Spleen (tissue), 13 donors: ENCODE results near the gene LCOR. TPM values are rescaled to one million over a fixed set of nuclear protein-coding genes. Genes with fewer than 3 reads are reported as not detected.
A peak's percentile ranks its signal among the peaks of the same experiment; 100 is the strongest.

Experiments used
- DNase-seq: peaks from one replicate; pipeline ENCODE4 v3.0.0-alpha.2; 2020
- H3K27ac ChIP-seq, 8 donors: fragments of 200-600 bp; sonication (generic) in 7 of 8; 1 replicate in 4 of 8; 2 replicates in 4 of 8; pipeline versions ENCODE4 v1.5.0 to v1.8.0; 2016 to 2021; ENCODE audit warnings: inconsistent platforms in 4 of 8, mild to moderate bottlenecking in 4 of 8, moderate library complexity in 1 of 8
- H3K27me3 ChIP-seq, 7 donors: fragments of 200-600 bp; sonication (generic) in 6 of 7; replicated peaks in 1 of 7; 1 replicate in 4 of 7; 2 replicates in 3 of 7; pipeline versions ENCODE4 v1.5.0 to v1.8.0; 2016 to 2021; ENCODE audit warnings: inconsistent platforms in 3 of 7, mild to moderate bottlenecking in 1 of 7
- H3K36me3 ChIP-seq, 6 donors: fragments of 200-600 bp; sonication (generic) in 5 of 6; 1 replicate in 4 of 6; 2 replicates in 2 of 6; pipeline versions ENCODE4 v1.5.0 to v1.8.0; 2016 to 2021; ENCODE audit warnings: inconsistent platforms in 2 of 6
- H3K4me1 ChIP-seq, 6 donors: fragments of 200-600 bp; sonication (generic) in 5 of 6; 1 replicate in 3 of 6; 2 replicates in 3 of 6; pipeline versions ENCODE4 v1.5.0 to v1.8.0; 2016 to 2021; ENCODE audit warnings: inconsistent platforms in 3 of 6
- H3K4me3 ChIP-seq, 8 donors: fragments of 200-600 bp; sonication (generic) in 7 of 8; 1 replicate in 4 of 8; 2 replicates in 4 of 8; pipeline versions ENCODE4 v1.5.0 to v1.8.0; 2016 to 2021; ENCODE audit warnings: inconsistent platforms in 4 of 8, mild to moderate bottlenecking in 4 of 8, moderate library complexity in 2 of 8
- H3K9me3 ChIP-seq, 8 donors: fragments of 200-600 bp; sonication (generic) in 7 of 8; 1 replicate in 4 of 8; 2 replicates in 4 of 8; pipeline versions ENCODE4 v1.5.0 to v1.8.0; 2016 to 2021; ENCODE audit warnings: inconsistent platforms in 4 of 8
- POLR2A ChIP-seq, 3 donors: fragments of 450-650 bp; IDR thresholded peaks; one replicate each; pipeline ENCODE4 v1.5.1; 2017; ENCODE audit warnings: antibody characterized with exemption in 3 of 3, mild to moderate bottlenecking in 1 of 3
- POLR2AphosphoS5 ChIP-seq, 3 donors: sonication (generic); formaldehyde crosslinking; IDR thresholded peaks; one replicate each; pipeline ENCODE4 v1.5.1; 2017; ENCODE audit warnings: antibody characterized with exemption in 3 of 3
- WGBS, 5 donors: extraction: QIAGEN DNeasy Blood & Tissue Kit in 3 of 5; methylation state at CpG; one replicate each; pipeline versions ENCODE4 v1.1.5 to v1.1.7; 2013 to 2018; 5-methylcytosine and 5-hydroxymethylcytosine counted together
- intact Hi-C: fragments of 100-400 bp; cut with DNase I; formaldehyde crosslinking; loops from one replicate; pipeline ENCODE4 v1.15.0; 2023; ENCODE audit warnings: low total_unique reads
- long read RNA-seq, 2 donors: transcript quantifications; one replicate each; lab custom pipeline, GENCODE V29; 2026
- polyA plus RNA-seq, 3 donors: library from polyadenylated mRNA; stranded (reverse); fragments of 200-250 nt; gene quantifications; one replicate each; pipeline ENCODE4 v1.2.1, GENCODE V29; 2013
- total RNA-seq, 7 donors: library from RNA; depleted of rRNA in 3 of 7; stranded (reverse); fragments of >200 nt in 3 of 7; fragmentation: NEBNext Ultra II Directional in 4 of 7; extraction: Animal tissue kit (Norgen Biotek cat#: 25700) in 4 of 7; gene quantifications; one replicate each; pipeline versions ENCODE4 v1.1.0 to v1.2.1, GENCODE V29; 2016 to 2021
- TF ChIP-seq, protein P1 (sequence below), 11 experiments: fragments of 200-600 bp in 7 of 11; fragments of 450-650 bp in 4 of 11; sonication (generic) in 4 of 11; IDR thresholded peaks in 8 of 11; conservative IDR thresholded peaks in 3 of 11; 1 replicate in 7 of 11; 2 replicates in 4 of 11; pipeline versions ENCODE4 v1.4.0 to v1.8.0; 2016 to 2021; ENCODE audit warnings: antibody characterized with exemption in 11 of 11, inconsistent platforms in 4 of 11, mild to moderate bottlenecking in 1 of 11
- donor health status: healthy with polysubstance abuse.
- donor health status: DM: no; HTN: no; CAD: no; lungs with moderate emphysema.
- donor health status: DM: no; HTN: no; CAD: no.
- donor health status: Bipolar disorder and iron deficiency.
- donor health status: healthy.
- donor health status: DM: no; HTN: no; CAD: no.
- donor health status: DM: yes; HTN: yes; CAD: no.

The LCOR gene
- total RNA-seq (100 to 1,000 TPM in 1 of 7 donors, 10 to 100 TPM in 6; 43.1 to 105 (median 51.1) TPM), polyA plus RNA-seq (1 to 10 TPM; 2.2 to 3.9 (median 2.4) TPM)
- long read RNA-seq, donor 1, full-length matches to known transcripts, result 7 of 7 reads
- long read RNA-seq, donor 1, partial matches to known transcripts, result 0 of 7 reads
- long read RNA-seq, donor 1, other reads (novel, unspliced or antisense), result 0 of 7 reads
- long read RNA-seq, donor 2, result 0 reads

DNA sequence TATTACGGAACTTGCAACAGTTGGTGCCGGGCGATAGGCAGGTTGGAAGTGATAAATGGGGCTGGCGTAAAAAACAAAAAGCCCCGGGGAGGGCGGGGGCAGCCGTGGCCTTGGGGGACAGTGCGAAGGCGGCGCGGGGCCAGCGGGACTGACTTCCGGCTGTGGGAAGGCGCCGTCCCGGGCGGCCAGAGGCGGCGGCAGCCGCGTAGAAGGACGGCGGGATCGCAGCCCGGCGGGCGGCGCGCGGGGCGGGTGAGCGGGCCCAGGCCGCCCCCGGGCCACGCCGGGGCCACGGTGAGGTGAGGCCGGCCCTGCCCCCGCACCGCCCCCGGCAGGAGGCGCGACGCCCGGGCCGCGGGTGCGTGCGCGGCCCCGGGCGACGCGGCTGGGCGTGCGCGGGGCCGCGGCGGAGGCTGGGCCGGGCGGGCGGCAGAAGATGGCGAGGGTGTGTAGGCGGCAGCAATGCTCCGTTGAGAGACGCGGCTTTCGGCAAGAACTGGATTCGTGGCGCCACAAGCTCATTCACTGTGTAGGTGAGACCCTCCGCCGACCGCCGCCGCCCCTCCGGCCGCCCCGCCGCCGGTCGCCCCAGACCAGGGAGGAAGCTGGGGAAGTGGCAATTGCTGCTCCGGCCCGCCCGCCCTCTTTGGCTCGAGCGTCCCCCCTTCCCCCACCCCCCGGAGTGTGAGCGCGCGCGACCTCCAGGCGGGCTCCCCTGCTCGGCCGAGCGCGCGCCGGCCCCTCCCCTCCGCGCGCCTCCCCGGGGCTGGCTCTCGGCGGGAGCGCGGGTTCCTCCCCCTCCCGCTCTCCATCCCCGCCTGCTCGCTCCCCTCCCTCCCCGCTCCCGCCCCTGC is at the start of gene LCOR:
Gene LCOR (plus strand): TSS at position 432 of the 854 bp plus-strand sequence. CDS start 116,760 bp downstream, outside the sequence.
- peaks cover 34 to 68% (median 56%) of the 10 kb centered on the region in 6 donors for H3K4me1 ChIP-seq
- peak; percentile 96 for DNase-seq
- peak; percentile 88 to 91 (median 89) for TF ChIP-seq POLR2AphosphoS5 (IDR thresholded peaks at IDR 0.05)
- TF ChIP-seq, protein P1, sequence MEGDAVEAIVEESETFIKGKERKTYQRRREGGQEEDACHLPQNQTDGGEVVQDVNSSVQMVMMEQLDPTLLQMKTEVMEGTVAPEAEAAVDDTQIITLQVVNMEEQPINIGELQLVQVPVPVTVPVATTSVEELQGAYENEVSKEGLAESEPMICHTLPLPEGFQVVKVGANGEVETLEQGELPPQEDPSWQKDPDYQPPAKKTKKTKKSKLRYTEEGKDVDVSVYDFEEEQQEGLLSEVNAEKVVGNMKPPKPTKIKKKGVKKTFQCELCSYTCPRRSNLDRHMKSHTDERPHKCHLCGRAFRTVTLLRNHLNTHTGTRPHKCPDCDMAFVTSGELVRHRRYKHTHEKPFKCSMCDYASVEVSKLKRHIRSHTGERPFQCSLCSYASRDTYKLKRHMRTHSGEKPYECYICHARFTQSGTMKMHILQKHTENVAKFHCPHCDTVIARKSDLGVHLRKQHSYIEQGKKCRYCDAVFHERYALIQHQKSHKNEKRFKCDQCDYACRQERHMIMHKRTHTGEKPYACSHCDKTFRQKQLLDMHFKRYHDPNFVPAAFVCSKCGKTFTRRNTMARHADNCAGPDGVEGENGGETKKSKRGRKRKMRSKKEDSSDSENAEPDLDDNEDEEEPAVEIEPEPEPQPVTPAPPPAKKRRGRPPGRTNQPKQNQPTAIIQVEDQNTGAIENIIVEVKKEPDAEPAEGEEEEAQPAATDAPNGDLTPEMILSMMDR (IDR thresholded peaks at IDR 0.05 in 8 of 11, conservative IDR thresholded peaks at IDR 0.05 in 3 of 11), result peak in 2 of 11 experiments; percentile 9 to 28
- peak in 1 of 3 donors; percentile 64 for TF ChIP-seq POLR2A (IDR thresholded peaks at IDR 0.05)
- no peaks in the 10 kb centered on the region for H3K9me3 ChIP-seq
- H3K27me3 ChIP-seq, result no peaks in the 10 kb centered on the region
- peak within 1 kb of the TSS; percentile 83 to 94 (median 88) for H3K4me3 ChIP-seq
- peak within 1 kb of the TSS; percentile 94 to 98 (median 98) for H3K27ac ChIP-seq
- intact Hi-C loops, result loop anchor here (5.0 kb wide), 1 partner anchor 190 kb away; no protein-coding TSS in a partner anchor
- peaks cover 0 to 1% (median 0%) of the 10 kb centered on the region in 6 donors for H3K36me3 ChIP-seq
- WGBS, 5 donors, result 0 to 1% (median 0%) methylated on average over 24 to 111 of the region's 112 CpGs

DNA sequence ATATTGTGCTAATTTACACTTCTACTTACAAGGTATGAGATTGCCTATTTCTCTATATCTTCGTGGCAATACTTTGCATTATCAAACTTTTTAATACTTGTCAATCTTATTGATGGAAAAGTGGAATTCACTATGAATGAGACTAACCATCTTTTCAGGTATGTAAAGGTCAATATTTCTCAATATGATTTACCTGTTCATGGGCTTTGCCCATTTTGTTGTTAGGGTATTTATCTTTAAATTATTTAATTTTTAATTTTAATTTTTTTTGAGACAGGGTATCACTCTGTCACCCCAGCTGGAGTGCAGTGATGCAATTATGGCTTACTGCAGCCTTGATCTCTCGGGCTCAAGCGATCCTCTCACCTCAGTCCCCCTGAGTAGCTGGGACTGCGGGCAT is 47.8 kb upstream of the LCOR start:
- Histone ChIP-seq H3K4me3 (no peak overlapping the region), H3K4me1 (peaks cover 0 to 9% (median 2%) of the 10 kb centered on the region in 6 donors), H3K27me3 (no peaks in the 10 kb centered on the region), H3K9me3 (peaks cover 0 to 16% (median 9%) of the 10 kb centered on the region in 8 donors), H3K36me3 (no peaks in the 10 kb centered on the region), H3K27ac (no peak overlapping the region)
- no peak for DNase-seq
- no peak for TF ChIP-seq POLR2AphosphoS5 (IDR thresholded peaks at IDR 0.05)
- TF ChIP-seq, protein P1 (IDR thresholded peaks at IDR 0.05 in 8 of 11, conservative IDR thresholded peaks at IDR 0.05 in 3 of 11), result no peak
- TF ChIP-seq POLR2A (IDR thresholded peaks at IDR 0.05), result no peak
- intact Hi-C loops, result no loop called here
- 91 to 99% (median 95%) methylated on average over 4 of the region's 4 CpGs for WGBS, 5 donors

DNA sequence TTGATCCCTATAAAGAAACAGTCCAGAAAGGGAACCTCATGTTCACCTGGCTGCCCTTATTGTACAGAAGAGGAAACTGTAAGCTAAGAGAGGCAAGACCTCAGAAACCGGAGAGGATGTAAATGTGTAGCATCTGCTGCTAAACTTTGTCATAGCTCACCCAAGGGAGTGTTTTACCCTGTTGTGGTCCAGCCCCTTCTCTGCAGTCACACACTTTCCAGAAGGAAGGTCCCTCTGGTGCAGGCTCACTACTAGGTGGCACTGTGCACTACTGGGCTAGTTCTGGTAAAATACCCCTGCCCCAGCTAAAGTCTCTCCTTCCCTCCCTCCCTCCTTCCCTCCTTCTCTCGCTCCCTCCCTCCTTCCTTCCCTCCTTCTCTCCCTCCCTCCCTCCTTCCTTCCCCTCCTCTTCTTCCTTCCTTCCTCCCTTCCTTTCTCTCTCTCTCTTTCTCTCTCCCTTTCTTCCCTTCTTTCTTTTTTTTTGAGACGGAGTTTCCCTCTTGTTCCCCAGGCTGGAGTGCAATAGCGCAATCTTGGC is 42.5 kb upstream of the LCOR start:
- 38 to 56% (median 43%) methylated on average over 4 of the region's 4 CpGs for WGBS, 5 donors
- Histone ChIP-seq H3K27me3 (no peaks in the 10 kb centered on the region), H3K9me3 (peaks cover 0 to 4% (median 1%) of the 10 kb centered on the region in 8 donors), H3K4me3 (no peak overlapping the region), H3K36me3 (no peaks in the 10 kb centered on the region), H3K4me1 (peaks cover 0 to 17% (median 6%) of the 10 kb centered on the region in 6 donors), H3K27ac (peak overlapping the region in 3 of 8 donors; percentile 33 to 53 (median 39))
- TF ChIP-seq POLR2AphosphoS5 (IDR thresholded peaks at IDR 0.05), result no peak
- TF ChIP-seq, protein P1 (IDR thresholded peaks at IDR 0.05 in 8 of 11, conservative IDR thresholded peaks at IDR 0.05 in 3 of 11), result no peak
- no peak for TF ChIP-seq POLR2A (IDR thresholded peaks at IDR 0.05)
- intact Hi-C loops, result no loop called here
- no peak for DNase-seq
